HepG2 (cell line): ENCODE data around the gene OTUD7B. TPM values are rescaled to one million over a fixed set of nuclear protein-coding genes. Genes with fewer than 3 reads are reported as not detected.
A peak's percentile ranks its signal among the peaks of the same experiment; 100 is the strongest.

ENCODE experiments used
- DPF2 ChIP-seq: sonication (generic); formaldehyde crosslinking; IDR thresholded peaks from 2 replicates; pipeline ENCODE4 v1.4.0; 2020; ENCODE audit warnings: mild to moderate bottlenecking, low read depth, missing genetic modification reagents, borderline replicate concordance
- ELF1 ChIP-seq: sonication (generic); formaldehyde crosslinking; IDR thresholded peaks from 2 replicates; pipeline ENCODE4 v1.4.0; 2020; ENCODE audit warnings: missing genetic modification reagents
- FOXP1 ChIP-seq, 2 experiments: fragments of 450-650 bp in 1 of 2; IDR thresholded peaks; 2 replicates each; pipeline ENCODE4 v1.6.1; 2017 to 2018; ENCODE audit warnings: antibody characterized with exemption in 1 of 2
- MAFF ChIP-seq: IDR thresholded peaks from 2 replicates; pipeline ENCODE4 v1.6.1; 2011; ENCODE audit warnings: low read depth, low read length, improper control_type of control experiment
- NFRKB ChIP-seq: fragments of 450-650 bp; IDR thresholded peaks from 2 replicates; pipeline ENCODE4 v1.6.1; 2017
- NR2F1 ChIP-seq, 2 experiments: fragments of 450-650 bp in 1 of 2; formaldehyde crosslinking in 1 of 2; IDR thresholded peaks; 2 replicates each; pipeline versions ENCODE4 v1.5.0 to v1.6.1; 2016 to 2020; ENCODE audit warnings: mild to moderate bottlenecking in 1 of 2, missing compliant biosample characterization in 1 of 2, missing genetic modification reagents in 1 of 2, moderate library complexity in 1 of 2
- NR3C1 ChIP-seq: sonication (generic); formaldehyde crosslinking; IDR thresholded peaks from 2 replicates; pipeline ENCODE4 v1.4.0; 2020; ENCODE audit warnings: missing genetic modification reagents
- PCBP1 ChIP-seq: fragments of 200-400 bp; formaldehyde crosslinking; IDR thresholded peaks from 2 replicates; pipeline ENCODE4 v1.6.1; 2017; ENCODE audit warnings: mild to moderate bottlenecking, low read depth, low read length, borderline replicate concordance
- SMARCC2 ChIP-seq: fragments of 450-650 bp; IDR thresholded peaks from 2 replicates; pipeline ENCODE4 v1.6.1; 2017; ENCODE audit warnings: antibody characterized with exemption, mild to moderate bottlenecking
- ZC3H13 ChIP-seq: sonication (generic); formaldehyde crosslinking; IDR thresholded peaks from 2 replicates; pipeline ENCODE4 v1.8.1; 2023; ENCODE audit warnings: mild to moderate bottlenecking, missing genetic modification reagents, moderate library complexity
- ZFAT ChIP-seq: sonication (generic); formaldehyde crosslinking; conservative IDR thresholded peaks from 2 replicates; pipeline ENCODE4 v1.8.1; 2023; ENCODE audit warnings: missing genetic modification reagents, inconsistent platforms
- ZMYM3 ChIP-seq: sonication (generic); formaldehyde crosslinking; IDR thresholded peaks from 2 replicates; pipeline ENCODE4 v1.5.1; 2020; ENCODE audit warnings: mild to moderate bottlenecking, missing genetic modification reagents
- ZNF367 ChIP-seq: sonication (generic); formaldehyde crosslinking; IDR thresholded peaks from 2 replicates; pipeline ENCODE4 v1.4.0; 2020; ENCODE audit warnings: missing genetic modification reagents, borderline replicate concordance
- ZNF496 ChIP-seq: sonication (generic); formaldehyde crosslinking; IDR thresholded peaks from 2 replicates; pipeline ENCODE4 v1.8.1; 2023; ENCODE audit warnings: mild to moderate bottlenecking, moderate library complexity, missing genetic modification reagents; ENCODE audit not compliant: insufficient replicate concordance
- ZNF513 ChIP-seq: sonication (generic); formaldehyde crosslinking; conservative IDR thresholded peaks from 2 replicates; pipeline ENCODE4 v1.5.0; 2020; ENCODE audit warnings: missing genetic modification reagents
- ZSCAN29 ChIP-seq: sonication (generic); formaldehyde crosslinking; conservative IDR thresholded peaks from 2 replicates; pipeline ENCODE4 v1.4.0; 2020; ENCODE audit warnings: mild to moderate bottlenecking, missing genetic modification reagents
- polyA plus RNA-seq, 8 experiments: library from polyadenylated mRNA; depleted of rRNA in 3 of 8; stranded (reverse) in 7 of 8; unstranded in 1 of 8; fragments of >200 nt; fragmentation: Illumina TruSeq in 4 of 8; extraction: Trizol in 4 of 8; gene quantifications; 2 replicates each; pipeline versions ENCODE4 v1.2.1 to v1.2.3, GENCODE V29; 2011 to 2016; ENCODE audit warnings: low read depth in 4 of 8, missing spikeins in 1 of 8, mixed read lengths in 1 of 8; ENCODE audit not compliant: insufficient read depth in 1 of 8
- total RNA-seq, 5 experiments: library from RNA; depleted of rRNA; stranded (reverse); fragments of >200 nt; fragmentation: Illumina TruSeq; extraction: Trizol; gene quantifications; 2 replicates each; pipeline ENCODE4 v1.2.3, GENCODE V29; 2016; ENCODE audit warnings: low read depth in 1 of 5
- TF ChIP-seq, protein P1 (sequence below): conservative IDR thresholded peaks from 2 replicates; pipeline ENCODE4 v1.6.1; 2018; ENCODE audit warnings: missing genetic modification reagents
- TF ChIP-seq, protein P2 (sequence below): IDR thresholded peaks from 2 replicates; pipeline ENCODE4 v1.6.1; 2012; ENCODE audit warnings: low read length, improper control_type of control experiment
- TF ChIP-seq, protein P3 (sequence below), 2 experiments: sonication (generic) in 1 of 2; formaldehyde crosslinking in 1 of 2; IDR thresholded peaks; 2 replicates each; pipeline versions ENCODE4 v1.5.1 to v1.6.1; 2011 to 2020; ENCODE audit warnings: borderline replicate concordance in 1 of 2, low read depth in 1 of 2, low read length in 1 of 2, mild to moderate bottlenecking in 1 of 2, missing genetic modification reagents in 1 of 2, moderate library complexity in 1 of 2

Gene OTUD7B
- total and polyA plus RNA-seq, 2 of the 13 experiments (the other 11 are each of a cell fraction or from before 2014, with no cell fraction given), result 5.1 to 11.2 TPM

DNA sequence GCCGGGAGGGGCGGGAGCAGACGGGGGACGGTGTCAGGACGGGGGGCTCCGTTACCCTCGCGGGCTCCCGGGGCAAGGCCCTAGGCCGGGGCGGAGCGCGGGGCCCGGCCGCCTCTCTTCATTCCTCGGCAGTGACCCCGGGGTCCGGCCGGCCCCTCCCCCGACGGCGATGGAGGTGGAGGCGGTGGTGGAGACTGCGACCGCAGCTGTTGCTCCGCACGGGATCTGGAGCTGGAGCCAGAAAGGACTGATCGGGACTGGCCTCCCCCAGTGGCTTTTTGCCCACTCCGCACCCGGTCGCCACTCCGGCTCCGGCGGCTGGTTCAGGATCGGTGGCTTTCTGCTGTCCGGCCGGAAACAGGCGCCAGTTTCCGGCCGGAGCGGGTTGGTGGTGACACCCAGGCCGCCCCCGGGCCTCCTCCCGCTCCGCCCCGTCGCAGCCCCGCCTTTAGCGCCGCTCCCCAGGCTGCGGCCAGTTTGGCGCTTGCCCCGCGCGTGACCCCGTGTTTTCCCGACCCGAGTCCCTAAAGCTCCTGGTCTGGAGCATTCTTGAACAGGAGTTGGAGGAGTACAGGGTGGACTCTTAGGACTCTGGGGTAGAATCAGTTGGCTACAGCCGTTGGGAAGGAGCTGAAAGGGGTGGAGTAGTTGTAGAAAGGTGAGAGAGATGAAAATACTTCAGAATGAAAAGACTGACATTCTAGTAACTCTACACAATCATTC is at the start of gene OTUD7B (continued):
- TF ChIP-seq, protein P1, sequence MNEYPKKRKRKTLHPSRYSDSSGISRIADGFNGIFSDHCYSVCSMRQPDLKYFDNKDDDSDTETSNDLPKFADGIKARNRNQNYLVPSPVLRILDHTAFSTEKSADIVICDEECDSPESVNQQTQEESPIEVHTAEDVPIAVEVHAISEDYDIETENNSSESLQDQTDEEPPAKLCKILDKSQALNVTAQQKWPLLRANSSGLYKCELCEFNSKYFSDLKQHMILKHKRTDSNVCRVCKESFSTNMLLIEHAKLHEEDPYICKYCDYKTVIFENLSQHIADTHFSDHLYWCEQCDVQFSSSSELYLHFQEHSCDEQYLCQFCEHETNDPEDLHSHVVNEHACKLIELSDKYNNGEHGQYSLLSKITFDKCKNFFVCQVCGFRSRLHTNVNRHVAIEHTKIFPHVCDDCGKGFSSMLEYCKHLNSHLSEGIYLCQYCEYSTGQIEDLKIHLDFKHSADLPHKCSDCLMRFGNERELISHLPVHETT (CRISPR knock-in tag), result peak; percentile 92
- TF ChIP-seq, protein P2, sequence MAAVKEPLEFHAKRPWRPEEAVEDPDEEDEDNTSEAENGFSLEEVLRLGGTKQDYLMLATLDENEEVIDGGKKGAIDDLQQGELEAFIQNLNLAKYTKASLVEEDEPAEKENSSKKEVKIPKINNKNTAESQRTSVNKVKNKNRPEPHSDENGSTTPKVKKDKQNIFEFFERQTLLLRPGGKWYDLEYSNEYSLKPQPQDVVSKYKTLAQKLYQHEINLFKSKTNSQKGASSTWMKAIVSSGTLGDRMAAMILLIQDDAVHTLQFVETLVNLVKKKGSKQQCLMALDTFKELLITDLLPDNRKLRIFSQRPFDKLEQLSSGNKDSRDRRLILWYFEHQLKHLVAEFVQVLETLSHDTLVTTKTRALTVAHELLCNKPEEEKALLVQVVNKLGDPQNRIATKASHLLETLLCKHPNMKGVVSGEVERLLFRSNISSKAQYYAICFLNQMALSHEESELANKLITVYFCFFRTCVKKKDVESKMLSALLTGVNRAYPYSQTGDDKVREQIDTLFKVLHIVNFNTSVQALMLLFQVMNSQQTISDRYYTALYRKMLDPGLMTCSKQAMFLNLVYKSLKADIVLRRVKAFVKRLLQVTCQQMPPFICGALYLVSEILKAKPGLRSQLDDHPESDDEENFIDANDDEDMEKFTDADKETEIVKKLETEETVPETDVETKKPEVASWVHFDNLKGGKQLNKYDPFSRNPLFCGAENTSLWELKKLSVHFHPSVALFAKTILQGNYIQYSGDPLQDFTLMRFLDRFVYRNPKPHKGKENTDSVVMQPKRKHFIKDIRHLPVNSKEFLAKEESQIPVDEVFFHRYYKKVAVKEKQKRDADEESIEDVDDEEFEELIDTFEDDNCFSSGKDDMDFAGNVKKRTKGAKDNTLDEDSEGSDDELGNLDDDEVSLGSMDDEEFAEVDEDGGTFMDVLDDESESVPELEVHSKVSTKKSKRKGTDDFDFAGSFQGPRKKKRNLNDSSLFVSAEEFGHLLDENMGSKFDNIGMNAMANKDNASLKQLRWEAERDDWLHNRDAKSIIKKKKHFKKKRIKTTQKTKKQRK, result no peak
- TF ChIP-seq ELF1 (CRISPR knock-in tag), result peak; percentile 77
- TF ChIP-seq, protein P3, sequence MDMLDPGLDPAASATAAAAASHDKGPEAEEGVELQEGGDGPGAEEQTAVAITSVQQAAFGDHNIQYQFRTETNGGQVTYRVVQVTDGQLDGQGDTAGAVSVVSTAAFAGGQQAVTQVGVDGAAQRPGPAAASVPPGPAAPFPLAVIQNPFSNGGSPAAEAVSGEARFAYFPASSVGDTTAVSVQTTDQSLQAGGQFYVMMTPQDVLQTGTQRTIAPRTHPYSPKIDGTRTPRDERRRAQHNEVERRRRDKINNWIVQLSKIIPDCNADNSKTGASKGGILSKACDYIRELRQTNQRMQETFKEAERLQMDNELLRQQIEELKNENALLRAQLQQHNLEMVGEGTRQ (IDR thresholded peaks at IDR 0.05; ENCODE audit: low read depth, low read length), result no peak
- TF ChIP-seq, protein P3 (CRISPR knock-in tag; IDR thresholded peaks at IDR 0.05; ENCODE audit: borderline replicate concordance), result 0 out of 2 replicates have a peak, but pooled peaks have one; percentile 48
- no peak; the same call in 1 of the 2 replicates for TF ChIP-seq ZNF367 (CRISPR knock-in tag)
- TF ChIP-seq ZSCAN29, result peak; percentile 34; the same call in 1 of the 2 replicates
- TF ChIP-seq ZNF513 (CRISPR knock-in tag), result no peak
- TF ChIP-seq NFRKB, result no peak
- peak; percentile 41; the same call in 1 of the 2 replicates for TF ChIP-seq ZMYM3
- no peak for TF ChIP-seq ZFAT (CRISPR knock-in tag)
- 0 out of 2 replicates have a peak, but pooled peaks have one; percentile 11 for TF ChIP-seq MAFF
- no peak for TF ChIP-seq NR3C1 (CRISPR knock-in tag)
- TF ChIP-seq NR2F1 (CRISPR knock-in tag; IDR thresholded peaks at IDR 0.05), result peak; percentile 33 to 57; a peak in 3 of 4 replicates
- no peak for TF ChIP-seq ZNF496 (CRISPR knock-in tag)
- TF ChIP-seq DPF2 (CRISPR knock-in tag), result no peak
- peak; percentile 67; the same call in 1 of the 2 replicates for TF ChIP-seq ZC3H13
- no peak for TF ChIP-seq SMARCC2
- 0 out of 2 replicates have a peak, but pooled peaks have one; percentile 42 for TF ChIP-seq PCBP1
- TF ChIP-seq FOXP1 (IDR thresholded peaks at IDR 0.05), result no peak
- TF ChIP-seq FOXP1 (CRISPR knock-in tag; IDR thresholded peaks at IDR 0.05), result peak; percentile 54; the same call in 1 of the 2 replicates
